ENCODE results near the gene P2RY8. TPM values are rescaled to one million over a fixed set of nuclear protein-coding genes. Genes with fewer than 3 reads are reported as not detected.

P2RY8 gene
- total RNA-seq, 4 donors from 2014 or later = 0.98 to 7.1 (median 2.7) TPM

DNA sequence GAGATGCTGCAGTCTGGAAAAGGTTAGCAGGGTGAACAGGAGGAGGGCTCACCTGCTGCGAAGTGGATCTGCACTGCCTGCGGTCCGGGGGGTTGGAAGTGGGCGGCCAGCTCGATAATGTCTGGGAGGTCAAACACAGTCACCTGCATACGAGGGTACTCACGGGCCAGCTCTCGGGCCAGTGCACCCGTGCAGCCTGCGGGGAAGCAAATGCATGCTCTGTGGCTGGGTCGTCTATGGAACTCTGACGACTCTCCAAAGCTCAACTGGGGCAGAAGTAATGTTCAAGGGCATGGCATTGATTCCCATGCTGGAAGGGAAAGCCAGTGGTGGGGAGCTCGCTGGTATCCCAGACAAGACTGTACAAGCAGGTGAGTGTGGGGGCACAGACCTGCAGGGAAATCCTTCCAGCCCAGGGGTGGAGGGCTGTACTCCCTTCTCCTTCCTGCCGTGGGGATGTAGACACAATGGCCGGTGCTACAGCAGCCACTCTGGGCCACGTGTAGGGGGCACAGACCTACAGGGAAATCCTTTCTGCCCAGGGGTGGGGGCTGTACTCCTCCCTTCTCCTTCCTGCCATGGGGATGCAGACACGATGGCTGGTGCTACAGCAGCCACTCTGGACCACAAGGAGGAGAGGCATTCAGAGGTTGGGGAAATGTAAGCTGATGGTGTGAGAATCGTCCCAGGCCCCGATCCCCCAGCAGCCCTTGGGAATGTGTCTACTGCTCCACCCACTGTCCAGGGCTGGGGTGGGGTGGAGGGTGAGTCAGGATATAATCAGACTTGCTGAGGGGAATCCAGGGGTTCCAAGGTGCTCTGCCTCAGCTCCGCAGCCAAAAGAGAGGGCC is 118.8 kb downstream of the P2RY8 start:
- TF ChIP-seq, protein P1, sequence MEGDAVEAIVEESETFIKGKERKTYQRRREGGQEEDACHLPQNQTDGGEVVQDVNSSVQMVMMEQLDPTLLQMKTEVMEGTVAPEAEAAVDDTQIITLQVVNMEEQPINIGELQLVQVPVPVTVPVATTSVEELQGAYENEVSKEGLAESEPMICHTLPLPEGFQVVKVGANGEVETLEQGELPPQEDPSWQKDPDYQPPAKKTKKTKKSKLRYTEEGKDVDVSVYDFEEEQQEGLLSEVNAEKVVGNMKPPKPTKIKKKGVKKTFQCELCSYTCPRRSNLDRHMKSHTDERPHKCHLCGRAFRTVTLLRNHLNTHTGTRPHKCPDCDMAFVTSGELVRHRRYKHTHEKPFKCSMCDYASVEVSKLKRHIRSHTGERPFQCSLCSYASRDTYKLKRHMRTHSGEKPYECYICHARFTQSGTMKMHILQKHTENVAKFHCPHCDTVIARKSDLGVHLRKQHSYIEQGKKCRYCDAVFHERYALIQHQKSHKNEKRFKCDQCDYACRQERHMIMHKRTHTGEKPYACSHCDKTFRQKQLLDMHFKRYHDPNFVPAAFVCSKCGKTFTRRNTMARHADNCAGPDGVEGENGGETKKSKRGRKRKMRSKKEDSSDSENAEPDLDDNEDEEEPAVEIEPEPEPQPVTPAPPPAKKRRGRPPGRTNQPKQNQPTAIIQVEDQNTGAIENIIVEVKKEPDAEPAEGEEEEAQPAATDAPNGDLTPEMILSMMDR (IDR thresholded peaks at IDR 0.05; ENCODE audit: low read depth) = no peak

DNA sequence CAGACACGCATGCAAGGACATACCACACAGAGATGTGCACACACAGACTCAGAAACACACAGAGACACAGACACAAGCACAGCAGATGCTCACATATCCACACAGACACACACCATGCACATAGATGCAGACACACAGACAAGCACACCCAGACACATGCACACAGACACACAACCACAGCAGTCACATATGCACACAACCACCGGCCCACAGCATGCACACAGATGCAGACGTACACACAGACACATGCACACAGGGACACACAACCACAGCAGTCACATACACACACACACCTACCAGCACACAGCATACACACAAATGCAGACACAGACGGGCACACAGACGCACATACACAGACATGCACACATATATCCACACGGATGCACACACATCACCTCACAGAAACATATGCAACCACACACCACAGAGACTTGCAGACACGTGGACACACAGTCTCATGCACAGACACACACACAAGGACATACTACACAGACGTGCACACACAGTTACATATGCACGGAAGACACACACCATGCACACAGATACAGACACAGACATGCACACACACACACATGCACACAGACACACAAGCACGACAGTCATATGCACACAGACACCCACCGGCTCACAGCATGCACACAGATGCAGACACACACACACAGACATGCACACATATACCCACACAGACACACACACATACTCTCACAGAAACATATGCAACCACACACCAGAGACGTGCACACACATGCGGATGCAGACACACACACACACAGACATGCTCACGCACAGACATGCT is 119.8 kb downstream of the P2RY8 start:
- TF ChIP-seq, protein P1 (IDR thresholded peaks at IDR 0.05; ENCODE audit: low read depth) = no peak

DNA sequence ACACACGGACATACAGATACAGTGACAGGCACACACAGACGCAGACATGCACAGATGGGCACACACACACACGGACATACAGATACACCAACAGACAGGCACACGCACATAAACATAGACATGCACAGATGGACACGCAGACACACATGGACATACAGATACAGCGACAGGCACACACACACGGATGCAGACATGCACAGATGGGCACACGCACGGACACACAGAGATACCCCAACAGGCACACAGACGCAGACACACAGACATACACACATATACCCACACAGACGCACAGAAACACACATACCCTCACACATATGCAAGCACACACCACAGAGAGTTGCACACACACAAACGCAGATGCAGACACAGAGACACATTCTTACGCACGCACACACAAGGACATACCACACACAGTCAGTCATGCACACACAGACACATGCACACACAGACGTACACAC is 120.6 kb downstream of the P2RY8 start:
- TF ChIP-seq, protein P1 (IDR thresholded peaks at IDR 0.05; ENCODE audit: low read depth) = no peak

Other genes with a start within 250 kb of the P2RY8 start
- 10 to 100 TPM in 3 of 4 donors, 1 to 10 TPM in 1; 5.3 to 23.5 (median 13.2) TPM for gene IL3RA, start 200.4 kb downstream of the P2RY8 start, total RNA-seq
- gene SLC25A6, start 145.1 kb downstream of the P2RY8 start, total RNA-seq = 100 to 1,000 TPM; 151 to 341 (median 252) TPM
- gene ASMTL, start 84.3 kb downstream of the P2RY8 start, total RNA-seq = 10 to 100 TPM; 13.4 to 31.5 (median 24.5) TPM
- 10 to 100 TPM; 16.1 to 49.4 (median 30.6) TPM for gene AKAP17A, start 54.4 kb upstream of the P2RY8 start, total RNA-seq
- 1 to 10 TPM in 1 of 4 donors, not detected in 3; 1.1 TPM for gene ASMT, start 77.9 kb upstream of the P2RY8 start, total RNA-seq

Data from subcutaneous adipose tissue (tissue), 4 donors.